Measurements from ENCODE around the gene MROH7.

Gene MROH7

DNA sequence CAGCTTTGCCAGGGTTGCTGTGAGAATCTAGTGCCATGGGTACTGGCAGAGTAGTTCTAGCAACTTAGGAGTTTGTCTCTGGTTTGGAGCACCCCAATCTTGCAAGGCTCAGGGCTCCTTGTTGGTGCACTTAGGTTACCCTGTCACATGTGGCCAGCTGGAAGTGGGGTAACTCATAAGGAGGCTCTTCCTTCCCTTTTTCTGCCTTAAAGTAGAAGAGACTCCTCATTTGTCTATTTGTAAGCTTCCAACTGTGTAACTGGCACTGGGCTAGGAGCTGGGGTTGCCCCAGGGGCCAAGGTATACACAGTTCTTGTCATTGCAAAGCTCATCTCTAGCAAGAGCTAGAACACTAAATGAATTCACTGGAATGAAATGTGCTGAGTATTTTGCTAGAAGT is 10.6 kb downstream of the MROH7 start:
- no peak overlapping the region for H3K4me3 ChIP-seq (replicated peaks; ENCODE audit: low read depth, low read length)
- TF ChIP-seq, protein P1, sequence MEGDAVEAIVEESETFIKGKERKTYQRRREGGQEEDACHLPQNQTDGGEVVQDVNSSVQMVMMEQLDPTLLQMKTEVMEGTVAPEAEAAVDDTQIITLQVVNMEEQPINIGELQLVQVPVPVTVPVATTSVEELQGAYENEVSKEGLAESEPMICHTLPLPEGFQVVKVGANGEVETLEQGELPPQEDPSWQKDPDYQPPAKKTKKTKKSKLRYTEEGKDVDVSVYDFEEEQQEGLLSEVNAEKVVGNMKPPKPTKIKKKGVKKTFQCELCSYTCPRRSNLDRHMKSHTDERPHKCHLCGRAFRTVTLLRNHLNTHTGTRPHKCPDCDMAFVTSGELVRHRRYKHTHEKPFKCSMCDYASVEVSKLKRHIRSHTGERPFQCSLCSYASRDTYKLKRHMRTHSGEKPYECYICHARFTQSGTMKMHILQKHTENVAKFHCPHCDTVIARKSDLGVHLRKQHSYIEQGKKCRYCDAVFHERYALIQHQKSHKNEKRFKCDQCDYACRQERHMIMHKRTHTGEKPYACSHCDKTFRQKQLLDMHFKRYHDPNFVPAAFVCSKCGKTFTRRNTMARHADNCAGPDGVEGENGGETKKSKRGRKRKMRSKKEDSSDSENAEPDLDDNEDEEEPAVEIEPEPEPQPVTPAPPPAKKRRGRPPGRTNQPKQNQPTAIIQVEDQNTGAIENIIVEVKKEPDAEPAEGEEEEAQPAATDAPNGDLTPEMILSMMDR (IDR thresholded peaks at IDR 0.05; ENCODE audit: low read depth, low read length, missing control alignments): no peak
- no peak for DNase-seq (ENCODE audit: extremely low read depth, low read depth)

GRCh38 chr1:54653036-54653435 is 11.4 kb downstream of the MROH7 start:
- TF ChIP-seq, protein P1 (IDR thresholded peaks at IDR 0.05; ENCODE audit: low read depth, low read length, missing control alignments): no peak
- DNase-seq (ENCODE audit: extremely low read depth, low read depth): no peak
- no peak overlapping the region for H3K4me3 ChIP-seq (replicated peaks; ENCODE audit: low read depth, low read length)

DNA sequence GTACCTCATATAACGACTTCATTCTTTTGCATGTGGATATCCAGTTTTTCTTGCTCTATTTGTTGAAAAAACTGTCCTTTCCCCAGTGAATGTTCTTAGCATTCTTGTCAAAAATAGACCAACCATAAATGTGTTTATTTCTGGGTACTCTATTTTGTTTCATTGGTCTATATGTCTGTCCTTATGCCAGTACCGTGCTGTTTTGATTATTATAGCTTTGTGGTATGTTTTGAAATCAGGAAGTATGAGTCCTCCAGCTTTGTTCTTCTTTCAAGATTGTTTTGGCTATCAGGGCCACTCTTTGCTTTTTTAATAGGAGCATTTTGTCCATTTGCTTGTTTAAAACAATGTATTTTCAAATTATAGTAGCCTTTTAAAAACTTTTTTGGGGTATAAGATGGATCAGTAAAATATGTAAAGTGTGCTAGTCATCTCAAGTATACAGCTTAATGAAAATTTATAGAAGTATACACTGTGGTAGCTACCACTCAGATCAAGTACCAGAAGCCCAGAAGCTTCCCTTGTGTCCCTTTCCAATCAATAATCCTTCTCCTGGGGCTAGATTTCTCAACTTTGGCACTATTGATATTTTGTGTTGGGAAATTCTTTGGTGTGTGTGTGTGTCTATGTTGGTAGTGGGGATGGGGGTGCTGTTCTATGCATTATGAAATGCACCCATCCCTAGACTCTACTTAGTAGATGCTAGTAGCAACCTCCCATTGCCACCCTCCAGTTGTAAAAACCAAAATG is 16.8 kb downstream of the MROH7 start:
- TF ChIP-seq, protein P1 (IDR thresholded peaks at IDR 0.05; ENCODE audit: low read depth, low read length, missing control alignments): no peak
- H3K4me3 ChIP-seq (replicated peaks; ENCODE audit: low read depth, low read length): no peak overlapping the region
- no peak for DNase-seq (ENCODE audit: extremely low read depth, low read depth)

- H3K4me3 ChIP-seq (replicated peaks; ENCODE audit: low read depth, low read length): no peak overlapping the region
- no peak for DNase-seq (ENCODE audit: extremely low read depth, low read depth)
Measured at GRCh38 chr1:54663725-54664124, 22.1 kb downstream of the MROH7 start.

GRCh38 chr1:54664364-54664763 is 22.8 kb downstream of the MROH7 start:
- no peak for DNase-seq (ENCODE audit: extremely low read depth, low read depth)
- H3K4me3 ChIP-seq (replicated peaks; ENCODE audit: low read depth, low read length): no peak overlapping the region
- TF ChIP-seq, protein P1 (IDR thresholded peaks at IDR 0.05; ENCODE audit: low read depth, low read length, missing control alignments): no peak

More at GRCh38 chr1:54663725-54664124, 22.1 kb downstream of the MROH7 start:
- TF ChIP-seq, protein P1 (IDR thresholded peaks at IDR 0.05; ENCODE audit: low read depth, low read length, missing control alignments): no peak

GRCh38 chr1:54665852-54666251 is 24.3 kb downstream of the MROH7 start:
- no peak overlapping the region for H3K4me3 ChIP-seq (replicated peaks; ENCODE audit: low read depth, low read length)
- TF ChIP-seq, protein P1 (IDR thresholded peaks at IDR 0.05; ENCODE audit: low read depth, low read length, missing control alignments): no peak
- no peak for DNase-seq (ENCODE audit: extremely low read depth, low read depth)

DNA sequence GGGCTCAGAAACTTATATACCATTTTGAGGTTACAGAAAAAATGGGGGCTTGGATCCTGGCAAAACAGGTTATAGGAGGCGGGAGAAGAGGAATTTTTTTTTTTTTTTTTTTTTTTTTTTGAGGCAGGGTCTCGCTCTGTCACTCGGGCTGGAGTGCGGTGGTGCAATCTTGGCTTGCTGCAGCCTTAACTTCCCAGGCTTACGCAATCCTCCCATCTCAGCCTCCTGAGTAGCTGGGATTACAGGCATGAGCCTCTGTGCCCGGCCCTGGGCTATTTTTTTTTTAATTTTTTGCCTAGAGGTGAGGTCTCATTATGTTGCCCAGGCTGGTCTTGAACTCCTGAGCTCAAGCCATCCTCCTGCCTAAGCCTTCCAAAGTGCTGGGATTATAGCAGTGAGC is 24.7 kb downstream of the MROH7 start:
- no peak overlapping the region for H3K4me3 ChIP-seq (replicated peaks; ENCODE audit: low read depth, low read length)
- TF ChIP-seq, protein P1 (IDR thresholded peaks at IDR 0.05; ENCODE audit: low read depth, low read length, missing control alignments): no peak
- DNase-seq (ENCODE audit: extremely low read depth, low read depth): no peak

Measured in HFF-Myc (cell line).